DOHH2 (cell line): Measurements from ENCODE around the gene ANKRD39.

ENCODE experiments used
- H3F3A ChIP-seq: fragments of 200-600 bp; sonication (generic), shearing (Covaris generic); 2 replicates; pipeline ENCODE4 v1.6.0; 2016; ENCODE audit warnings: antibody characterized with exemption, mild to moderate bottlenecking; ENCODE audit not compliant: control insufficient read depth, insufficient read depth
- H3K27ac ChIP-seq: fragments of 200-600 bp; sonication (generic); 2 replicates; pipeline ENCODE4 v1.5.1; 2014; ENCODE audit warnings: low read depth, mild to moderate bottlenecking, low read length, moderate library complexity
- H3K27me3 ChIP-seq: fragments of 200-600 bp; sonication (generic); 2 replicates; pipeline ENCODE4 v1.6.1; 2014; ENCODE audit warnings: mild to moderate bottlenecking, low read length, mixed read lengths; ENCODE audit not compliant: control insufficient read depth
- H3K36me3 ChIP-seq: fragments of 200-600 bp; sonication (generic); 2 replicates; pipeline ENCODE4 v1.6.1; 2014; ENCODE audit warnings: mild to moderate bottlenecking, low read length, moderate library complexity, mixed read lengths; ENCODE audit not compliant: control insufficient read depth
- H3K4me1 ChIP-seq: fragments of 200-600 bp; sonication (generic); 2 replicates; pipeline ENCODE4 v1.6.1; 2014; ENCODE audit warnings: mild to moderate bottlenecking, low read length, mixed read lengths; ENCODE audit not compliant: control insufficient read depth
- H3K4me2 ChIP-seq: fragments of 200-600 bp; sonication (generic); 2 replicates; pipeline ENCODE4 v1.6.0; 2014; ENCODE audit warnings: mild to moderate bottlenecking, low read length, moderate library complexity
- H3K4me3 ChIP-seq: fragments of 200-600 bp; sonication (generic); 2 replicates; pipeline ENCODE4 v1.5.1; 2014; ENCODE audit warnings: mild to moderate bottlenecking, low read length, mixed read lengths
- H3K79me2 ChIP-seq: fragments of 200-600 bp; sonication (generic); 2 replicates; pipeline ENCODE4 v1.6.1; 2014; ENCODE audit warnings: mild to moderate bottlenecking, low read length, mixed read lengths; ENCODE audit not compliant: control insufficient read depth
- H3K9me2 ChIP-seq: fragments of 200-600 bp; sonication (generic); replicated peaks from 2 replicates; pipeline ENCODE4 v1.6.1; 2014; ENCODE audit warnings: mild to moderate bottlenecking, low read length, mixed read lengths; ENCODE audit not compliant: control insufficient read depth
- H3K9me3 ChIP-seq: fragments of 200-600 bp; sonication (generic); 2 replicates; pipeline ENCODE4 v1.6.1; 2014; ENCODE audit warnings: antibody characterized with exemption, low read length, mixed read lengths; ENCODE audit not compliant: control insufficient read depth, insufficient read depth
- H4K20me1 ChIP-seq: fragments of 200-600 bp; sonication (generic); 2 replicates; pipeline ENCODE4 v1.6.0; 2014; ENCODE audit warnings: low read depth, mild to moderate bottlenecking, antibody characterized with exemption, low read length, moderate library complexity; ENCODE audit not compliant: control insufficient read depth, insufficient read depth
- CTCF ChIP-seq: fragments of 200-600 bp; sonication (generic); IDR thresholded peaks from one replicate; pipeline ENCODE4 v1.5.1; 2014; ENCODE audit warnings: antibody characterized with exemption, mild to moderate bottlenecking, low read depth, low read length; ENCODE audit not compliant: poor library complexity, severe bottlenecking
- EZH2phosphoT487 ChIP-seq: fragments of 200-600 bp; sonication (generic); IDR thresholded peaks from 2 replicates; pipeline ENCODE4 v1.6.1; 2017; ENCODE audit warnings: borderline replicate concordance, mild to moderate bottlenecking, antibody characterized with exemption, low read length, moderate library complexity, mixed read lengths

Gene ANKRD39

DNA sequence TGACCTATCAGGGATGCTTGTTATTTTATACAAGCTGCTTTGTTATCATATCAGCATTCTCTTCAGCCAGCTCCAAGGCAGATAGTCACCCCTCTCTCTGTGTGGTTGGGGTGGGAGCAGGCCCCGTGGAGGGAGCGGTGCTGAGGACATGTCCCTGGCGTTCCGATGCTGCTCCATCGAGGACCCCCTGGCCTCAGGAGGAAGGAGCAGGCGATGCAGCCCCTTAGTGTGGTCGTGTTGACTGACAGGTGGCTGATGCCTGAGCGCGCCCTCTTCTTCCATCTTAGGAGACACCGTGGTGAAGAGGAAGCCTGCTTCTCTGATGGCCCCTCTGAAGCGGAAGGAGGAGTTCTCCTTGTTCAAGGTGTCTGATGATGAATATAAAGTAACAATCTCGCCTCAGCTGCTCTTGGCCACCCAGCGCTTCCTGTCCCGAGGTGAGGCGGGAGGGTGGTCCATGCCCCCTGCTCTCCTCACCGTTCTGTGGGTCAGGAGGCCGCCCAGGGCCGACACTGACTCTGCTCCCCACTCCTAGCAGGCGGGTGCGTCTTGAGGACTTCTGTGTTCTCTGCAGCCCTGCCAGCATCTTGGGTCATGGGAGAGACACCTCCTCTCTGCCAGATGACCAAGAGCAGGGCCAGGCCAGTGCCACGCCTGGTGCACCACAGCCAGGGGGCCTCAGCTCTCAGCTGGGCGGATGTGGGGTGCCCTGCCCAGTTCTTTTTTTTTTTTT, 31.1 kb downstream of the ANKRD39 start:
- no peaks in the 10 kb centered on the region for H3K27me3 ChIP-seq
- no peak overlapping the region for H3K27ac ChIP-seq
- H3F3A ChIP-seq, result no peaks in the 10 kb centered on the region
- no peaks in the 10 kb centered on the region for H3K9me3 ChIP-seq
- H3K9me2 ChIP-seq, result no peaks in the 10 kb centered on the region
- 0 out of 2 replicates have a peak, but pooled peaks cover 2% of the 10 kb centered on the region for H4K20me1 ChIP-seq
- H3K4me1 ChIP-seq, result no peaks in the 10 kb centered on the region
- H3K36me3 ChIP-seq, result peaks cover 69% of the 10 kb centered on the region
- no peak overlapping the region for H3K4me2 ChIP-seq
- no peak overlapping the region for H3K4me3 ChIP-seq
- TF ChIP-seq EZH2phosphoT487, result no peak
- TF ChIP-seq CTCF, result no peak
- H3K79me2 ChIP-seq, result peaks cover 31% of the 10 kb centered on the region

DNA sequence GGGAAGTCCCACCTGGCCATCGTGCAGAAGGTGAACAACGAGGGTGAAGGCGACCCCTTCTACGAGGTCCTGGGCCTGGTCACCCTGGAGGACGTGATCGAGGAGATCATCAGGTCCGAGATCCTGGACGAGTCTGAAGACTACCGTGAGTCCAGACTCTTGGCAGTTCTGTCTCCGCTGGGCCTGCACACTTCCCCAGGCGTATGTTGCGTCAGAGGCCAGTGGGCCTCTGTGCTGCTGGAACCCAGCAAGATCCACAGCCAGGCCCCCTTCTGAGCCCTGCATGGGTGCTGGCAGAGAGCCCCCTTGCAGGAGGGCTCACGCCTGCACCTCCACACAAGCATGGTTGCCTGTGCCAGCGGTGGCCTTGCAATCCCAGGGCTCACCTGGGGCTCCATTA, 32.8 kb downstream of the ANKRD39 start:
- Histone ChIP-seq H3K36me3 (peaks cover 68% of the 10 kb centered on the region), H3K27ac (no peak overlapping the region), H3K27me3 (no peaks in the 10 kb centered on the region), H3K4me3 (no peak overlapping the region), H4K20me1 (peaks cover 10% of the 10 kb centered on the region; the same call in 1 of the 2 replicates), H3K4me1 (peaks cover 12% of the 10 kb centered on the region), H3K9me3 (no peaks in the 10 kb centered on the region), H3K79me2 (peaks cover 48% of the 10 kb centered on the region), H3K9me2 (no peaks in the 10 kb centered on the region), H3F3A (no peaks in the 10 kb centered on the region), H3K4me2 (no peak overlapping the region)
- no peak for TF ChIP-seq CTCF
- TF ChIP-seq EZH2phosphoT487, result no peak

DNA sequence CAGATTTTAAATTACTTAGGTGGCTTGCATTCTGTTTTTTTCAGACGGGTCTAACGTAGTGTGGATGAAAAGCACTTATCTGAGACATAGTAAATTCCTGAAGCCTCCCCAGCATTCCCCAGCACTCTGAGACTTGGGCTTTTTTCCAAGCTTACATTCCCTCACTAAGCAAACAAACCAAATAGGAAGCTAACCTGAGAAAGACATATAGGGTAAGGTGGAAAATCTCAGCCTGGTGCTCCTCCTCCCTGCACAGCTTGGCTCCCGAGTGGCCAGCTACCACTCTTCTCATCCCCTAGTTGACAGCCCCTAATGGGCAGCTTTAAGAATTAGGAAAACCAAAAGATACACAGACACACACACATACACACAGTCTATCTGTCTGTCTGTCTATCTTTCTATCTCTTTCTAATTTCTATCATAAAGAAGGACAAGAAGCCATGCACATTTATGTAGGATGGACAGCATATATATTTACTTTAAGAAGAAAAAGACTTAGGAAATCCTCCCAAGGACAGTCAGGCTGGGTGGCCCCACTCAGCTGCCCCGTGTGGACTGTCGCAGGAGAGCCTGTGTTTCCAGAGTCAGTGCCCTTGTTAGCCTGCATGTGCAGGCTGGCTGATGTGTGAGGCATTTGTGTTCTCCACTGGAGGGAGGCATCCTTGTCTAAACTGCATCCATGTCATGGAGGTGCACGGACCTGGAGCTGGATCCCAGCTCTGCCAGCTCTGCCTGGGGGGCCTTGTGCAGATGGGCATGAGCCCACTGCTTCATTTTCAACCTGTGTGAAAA, 33.5 kb downstream of the ANKRD39 start:
- H3K4me1 ChIP-seq, result peaks cover 18% of the 10 kb centered on the region
- H3K4me2 ChIP-seq, result no peak overlapping the region
- no peaks in the 10 kb centered on the region for H3K9me2 ChIP-seq
- H3F3A ChIP-seq, result no peaks in the 10 kb centered on the region
- TF ChIP-seq CTCF, result no peak
- TF ChIP-seq EZH2phosphoT487, result no peak
- H4K20me1 ChIP-seq, result peaks cover 14% of the 10 kb centered on the region; the same call in 1 of the 2 replicates
- H3K4me3 ChIP-seq, result no peak overlapping the region
- no peaks in the 10 kb centered on the region for H3K9me3 ChIP-seq
- peaks cover 68% of the 10 kb centered on the region for H3K36me3 ChIP-seq
- H3K27ac ChIP-seq, result no peak overlapping the region
- H3K27me3 ChIP-seq, result no peaks in the 10 kb centered on the region
- H3K79me2 ChIP-seq, result peaks cover 56% of the 10 kb centered on the region
